ENCODE data around the gene TMED1.

GRCh38 chr19:10846500-10847202 lies 10.6 kb upstream of the TMED1 start:
- TF ChIP-seq POLR2A (IDR thresholded peaks at IDR 0.05; ENCODE audit: low read length): no peak
- TF ChIP-seq GATA1 (IDR thresholded peaks at IDR 0.05; ENCODE audit: low read depth, low read length): no peak

Data from erythroblast (primary cell).